ENCODE data around the gene RNF14.

Gene RNF14

GRCh38 chr5:141989720-141990119, 20.8 kb downstream of the RNF14 start:
- DNase-seq, result no peak

- peak; percentile 27 for DNase-seq
Observed at GRCh38 chr5:141992349-141992963, 23.6 kb downstream of the RNF14 start.

GRCh38 chr5:141994511-141995136, 25.7 kb downstream of the RNF14 start:
- DNase-seq, result no peak

- no peak for DNase-seq
Observed at GRCh38 chr5:141995656-141996055, 26.8 kb downstream of the RNF14 start.

GRCh38 chr5:141997358-141997960, 28.6 kb downstream of the RNF14 start:
- no peak for DNase-seq

- DNase-seq, result no peak
Observed at GRCh38 chr5:142000173-142000572, 31.3 kb downstream of the RNF14 start.

GRCh38 chr5:142000704-142001484, 32.0 kb downstream of the RNF14 start:
- no peak for DNase-seq

- DNase-seq, result no peak
Observed at GRCh38 chr5:142003266-142003800, 34.4 kb downstream of the RNF14 start.

- no peak for DNase-seq
Observed at GRCh38 chr5:142006363-142007236, 37.7 kb downstream of the RNF14 start.

GRCh38 chr5:142007237-142007544, 38.3 kb downstream of the RNF14 start:
- DNase-seq, result no peak

GRCh38 chr5:142008813-142009212, 39.9 kb downstream of the RNF14 start:
- no peak for DNase-seq

GRCh38 chr5:142009886-142010285, 41.0 kb downstream of the RNF14 start:
- no peak for DNase-seq

- no peak for DNase-seq
Observed at GRCh38 chr5:142011572-142012185, 42.8 kb downstream of the RNF14 start.

- DNase-seq, result peak; percentile 13
Observed at GRCh38 chr5:142012186-142012785, 43.4 kb downstream of the RNF14 start.

GRCh38 chr5:142012792-142013388, 44.0 kb downstream of the RNF14 start, which contains the start of gene GNPDA1:
TSS of gene GNPDA1 (minus strand) at chr5:142013027. CDS start at chr5:142012035, 992 bp downstream.
- DNase-seq, result peak; percentile 36

GRCh38 chr5:142013734-142014521, 45.0 kb downstream of the RNF14 start:
- DNase-seq, result no peak

GRCh38 chr5:142014911-142015584, 46.1 kb downstream of the RNF14 start:
- DNase-seq, result no peak

GRCh38 chr5:142015781-142016533, 47.1 kb downstream of the RNF14 start:
- DNase-seq, result no peak

GRCh38 chr5:142016556-142016955, 47.7 kb downstream of the RNF14 start:
- DNase-seq, result no peak
